Right lobe of liver (tissue), 4 donors: ENCODE results near the gene USP53.

Experiments used
- CTCF ChIP-seq, 4 donors: fragments of 200-600 bp in 3 of 4; fragments of 450-650 bp in 1 of 4; IDR thresholded peaks; one replicate each; pipeline versions ENCODE4 v1.5.1 to v1.8.0; 2016 to 2022; ENCODE audit warnings: antibody characterized with exemption in 4 of 4, mild to moderate bottlenecking in 2 of 4
- POLR2A ChIP-seq: fragments of 450-650 bp; IDR thresholded peaks from one replicate; pipeline ENCODE4 v1.6.1; 2017; ENCODE audit warnings: antibody characterized with exemption, mild to moderate bottlenecking
- donor health status: DM: no; HTN: no; CAD: no.
- donor health status: DM: no; HTN: no; CAD: no.
- donor health status: DM: no; HTN: yes; CAD: no.

- TF ChIP-seq CTCF (IDR thresholded peaks at IDR 0.05) = peak in 3 of 4 donors; percentile 16 to 43 (median 16)
- TF ChIP-seq POLR2A = no peak
Measured at GRCh38 chr4:119212964-119213606, 572 bp downstream of the USP53 start.
